Mesenchymal stem cell (in vitro differentiated cells and primary cell): ENCODE measurements around the gene LSMEM2.
A peak's percentile ranks its signal among the peaks of the same experiment; 100 is the strongest.

ENCODE experiments used
- DNase-seq: peaks from one replicate; pipeline ENCODE4 v3.0.0-alpha.2; 2013
- H2AFZ ChIP-seq: one replicate; pipeline ENCODE4 v1.6.1; 2013; ENCODE audit warnings: low read depth, mild to moderate bottlenecking, control low read depth, inconsistent platforms, low read length, moderate library complexity
- H2AK5ac ChIP-seq: 2 replicates; pipeline ENCODE4 v1.6.1; 2013; ENCODE audit warnings: low read length, moderate library complexity, mild to moderate bottlenecking, inconsistent platforms; ENCODE audit not compliant: severe bottlenecking
- H2BK120ac ChIP-seq: one replicate; pipeline ENCODE4 v1.6.1; 2013; ENCODE audit warnings: low read depth, mild to moderate bottlenecking, inconsistent platforms, low read length, moderate library complexity
- H2BK12ac ChIP-seq, 2 experiments: one replicate each; pipeline ENCODE4 v1.6.1; 2013; ENCODE audit warnings: inconsistent platforms in 2 of 2, low read length in 2 of 2, mild to moderate bottlenecking in 2 of 2, moderate library complexity in 2 of 2, control low read depth in 1 of 2
- H2BK15ac ChIP-seq: one replicate; pipeline ENCODE4 v1.6.1; 2013; ENCODE audit warnings: mild to moderate bottlenecking, low read depth, inconsistent platforms; ENCODE audit not compliant: poor library complexity, severe bottlenecking
- H2BK5ac ChIP-seq: 2 replicates; pipeline ENCODE4 v1.6.1; 2013; ENCODE audit warnings: low read depth, mild to moderate bottlenecking, low read length, control low read depth, inconsistent platforms; ENCODE audit not compliant: poor library complexity, severe bottlenecking
- H3K14ac ChIP-seq, 2 experiments: one replicate each; pipeline ENCODE4 v1.6.1; 2013; ENCODE audit warnings: inconsistent platforms in 2 of 2, low read length in 2 of 2, control low read depth in 1 of 2, mild to moderate bottlenecking in 1 of 2, moderate library complexity in 1 of 2
- H3K18ac ChIP-seq, 2 experiments: one replicate each; pipeline ENCODE4 v1.6.1; 2013; ENCODE audit warnings: inconsistent platforms in 2 of 2, low read length in 2 of 2, control low read depth in 1 of 2, low read depth in 1 of 2, mild to moderate bottlenecking in 1 of 2
- H3K23ac ChIP-seq, 2 experiments: one replicate each; pipeline ENCODE4 v1.6.1; 2013; ENCODE audit warnings: inconsistent platforms in 2 of 2, low read length in 2 of 2, mild to moderate bottlenecking in 2 of 2, moderate library complexity in 2 of 2, control low read depth in 1 of 2
- H3K27ac ChIP-seq: 2 replicates; pipeline ENCODE4 v1.5.1; 2013; ENCODE audit warnings: mild to moderate bottlenecking, moderate library complexity, low read length, control low read depth, inconsistent platforms; ENCODE audit not compliant: poor library complexity, severe bottlenecking
- H3K27me3 ChIP-seq, 2 experiments: 2 replicates each; pipeline versions ENCODE4 v1.6.1 to v1.7.0; 2013; ENCODE audit warnings: low read length in 2 of 2, mild to moderate bottlenecking in 2 of 2, moderate library complexity in 2 of 2, control low read depth in 1 of 2, inconsistent platforms in 1 of 2; ENCODE audit not compliant: control insufficient read depth in 1 of 2, insufficient read depth in 1 of 2
- H3K36me3 ChIP-seq, 2 experiments: 2 replicates each; pipeline versions ENCODE4 v1.6.1 to v1.7.0; 2013; ENCODE audit warnings: low read length in 2 of 2, control low read depth in 1 of 2, inconsistent platforms in 1 of 2, low read depth in 1 of 2, mild to moderate bottlenecking in 1 of 2; ENCODE audit not compliant: insufficient read depth in 2 of 2, control insufficient read depth in 1 of 2
- H3K4ac ChIP-seq, 2 experiments: one replicate each; pipeline ENCODE4 v1.6.1; 2013; ENCODE audit warnings: inconsistent platforms in 2 of 2, low read length in 2 of 2, mild to moderate bottlenecking in 2 of 2, moderate library complexity in 2 of 2, control low read depth in 1 of 2, low read depth in 1 of 2
- H3K4me1 ChIP-seq: 2 replicates; pipeline ENCODE4 v1.6.1; 2013; ENCODE audit warnings: low read depth, low read length, control low read depth; ENCODE audit not compliant: control insufficient read depth, insufficient read depth
- H3K4me2 ChIP-seq: 2 replicates; pipeline ENCODE4 v1.6.1; 2013; ENCODE audit warnings: low read length, mild to moderate bottlenecking, inconsistent platforms; ENCODE audit not compliant: poor library complexity, severe bottlenecking
- H3K4me3 ChIP-seq, 2 experiments: 2 replicates each; pipeline versions ENCODE4 v1.5.1 to v1.7.0; 2013; ENCODE audit warnings: low read length in 2 of 2, mild to moderate bottlenecking in 2 of 2, control low read depth in 1 of 2, low read depth in 1 of 2; ENCODE audit not compliant: insufficient read depth in 1 of 2
- H3K79me1 ChIP-seq: replicated peaks from 2 replicates; pipeline ENCODE4 v1.6.1; 2013; ENCODE audit warnings: mild to moderate bottlenecking, control low read depth, low read length, inconsistent platforms; ENCODE audit not compliant: poor library complexity, severe bottlenecking
- H3K9ac ChIP-seq: 2 replicates; pipeline ENCODE4 v1.7.0; 2013; ENCODE audit warnings: mild to moderate bottlenecking, low read length, moderate library complexity
- H3K9me3 ChIP-seq: 2 replicates; pipeline ENCODE4 v1.7.0; 2013; ENCODE audit warnings: mild to moderate bottlenecking, low read length; ENCODE audit not compliant: control insufficient read depth
- H4K8ac ChIP-seq: one replicate; pipeline ENCODE4 v1.6.1; 2013; ENCODE audit warnings: inconsistent platforms, mild to moderate bottlenecking, low read length, moderate library complexity
- H4K91ac ChIP-seq: one replicate; pipeline ENCODE4 v1.6.1; 2013; ENCODE audit warnings: mild to moderate bottlenecking, low read length, inconsistent platforms
- WGBS: methylation state at CpG from one replicate; pipeline ENCODE4 v1.1.7; 2013; ENCODE audit warnings: mixed read lengths; 5-methylcytosine and 5-hydroxymethylcytosine counted together

The LSMEM2 gene

GRCh38 chr3:50330330-50330729 is 51.4 kb downstream of the LSMEM2 start:
- H3K27ac ChIP-seq, result no peak overlapping the region
- H3K18ac ChIP-seq, result no peak overlapping the region
- peaks cover 26% of the 10 kb centered on the region for H3K79me1 ChIP-seq
- H3K9ac ChIP-seq, result no peak overlapping the region
- no peaks in the 10 kb centered on the region for H3K9me3 ChIP-seq
- no peak overlapping the region for H2AFZ ChIP-seq
- H3K4me2 ChIP-seq, result no peak overlapping the region
- DNase-seq, result no peak
- H2BK5ac ChIP-seq, result no peak overlapping the region
- no peak overlapping the region for H4K91ac ChIP-seq
- H3K23ac ChIP-seq, result no peak overlapping the region
- H3K36me3 ChIP-seq, result peaks cover 43 to 55% of the 10 kb centered on the region in 2 experiments
- H2BK12ac ChIP-seq, result no peak overlapping the region
- H4K8ac ChIP-seq, result no peak overlapping the region
- H3K27me3 ChIP-seq, result no peaks in the 10 kb centered on the region
- peaks cover 19% of the 10 kb centered on the region for H3K4me1 ChIP-seq
- no peak overlapping the region for H2AK5ac ChIP-seq
- no peak overlapping the region for H2BK120ac ChIP-seq
- 98% methylated on average over 10 of the region's 10 CpGs for WGBS
- H2BK15ac ChIP-seq, result no peak overlapping the region
- no peak overlapping the region for H3K14ac ChIP-seq
- H3K4me3 ChIP-seq, result no peak overlapping the region
- no peak overlapping the region for H3K4ac ChIP-seq

DNA sequence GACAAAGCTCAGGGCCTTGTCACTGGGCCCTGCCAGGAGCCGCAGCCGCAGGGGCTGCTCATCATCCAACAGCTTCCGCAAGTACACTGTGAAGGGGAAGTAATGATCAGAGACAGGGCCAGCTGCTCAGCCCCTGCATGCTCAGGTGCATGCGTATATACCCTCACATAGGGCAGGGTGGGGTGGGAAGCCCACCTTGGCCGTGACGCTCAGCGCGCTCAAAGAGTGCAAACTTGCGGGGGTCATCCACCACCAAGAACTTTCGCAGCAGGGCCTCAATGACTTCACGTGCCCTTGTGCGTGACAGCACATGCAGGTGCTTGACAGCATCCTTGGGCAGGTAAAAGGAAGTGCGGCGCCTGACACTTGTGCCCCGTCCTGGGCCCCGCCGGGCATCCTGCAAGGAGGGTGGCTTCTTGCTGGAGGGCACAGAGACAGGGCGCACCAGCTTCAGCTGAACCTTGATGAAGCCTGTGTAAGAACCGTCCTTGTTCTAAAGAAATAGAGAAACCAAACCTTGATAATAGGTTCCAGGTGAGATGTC is 52.5 kb downstream of the LSMEM2 start:
- no peak overlapping the region for H3K4me2 ChIP-seq
- no peak overlapping the region for H2BK120ac ChIP-seq
- no peak overlapping the region for H3K9ac ChIP-seq
- no peaks in the 10 kb centered on the region for H3K27me3 ChIP-seq
- no peak overlapping the region for H4K8ac ChIP-seq
- no peak overlapping the region for H3K18ac ChIP-seq
- H2AFZ ChIP-seq, result no peak overlapping the region
- no peak overlapping the region for H3K4ac ChIP-seq
- H2AK5ac ChIP-seq, result no peak overlapping the region
- no peak overlapping the region for H2BK15ac ChIP-seq
- DNase-seq, result no peak
- WGBS, result 96% methylated on average over 19 of the region's 19 CpGs
- H2BK5ac ChIP-seq, result no peak overlapping the region
- H2BK12ac ChIP-seq, result no peak overlapping the region
- no peak overlapping the region for H3K23ac ChIP-seq
- H3K79me1 ChIP-seq, result peaks cover 24% of the 10 kb centered on the region
- H3K14ac ChIP-seq, result no peak overlapping the region
- no peak overlapping the region for H3K27ac ChIP-seq
- peaks cover 33 to 44% of the 10 kb centered on the region in 2 experiments for H3K36me3 ChIP-seq
- no peak overlapping the region for H3K4me3 ChIP-seq
- peak overlapping the region; percentile 21 for H4K91ac ChIP-seq
- H3K4me1 ChIP-seq, result peaks cover 26% of the 10 kb centered on the region
- no peaks in the 10 kb centered on the region for H3K9me3 ChIP-seq

DNA sequence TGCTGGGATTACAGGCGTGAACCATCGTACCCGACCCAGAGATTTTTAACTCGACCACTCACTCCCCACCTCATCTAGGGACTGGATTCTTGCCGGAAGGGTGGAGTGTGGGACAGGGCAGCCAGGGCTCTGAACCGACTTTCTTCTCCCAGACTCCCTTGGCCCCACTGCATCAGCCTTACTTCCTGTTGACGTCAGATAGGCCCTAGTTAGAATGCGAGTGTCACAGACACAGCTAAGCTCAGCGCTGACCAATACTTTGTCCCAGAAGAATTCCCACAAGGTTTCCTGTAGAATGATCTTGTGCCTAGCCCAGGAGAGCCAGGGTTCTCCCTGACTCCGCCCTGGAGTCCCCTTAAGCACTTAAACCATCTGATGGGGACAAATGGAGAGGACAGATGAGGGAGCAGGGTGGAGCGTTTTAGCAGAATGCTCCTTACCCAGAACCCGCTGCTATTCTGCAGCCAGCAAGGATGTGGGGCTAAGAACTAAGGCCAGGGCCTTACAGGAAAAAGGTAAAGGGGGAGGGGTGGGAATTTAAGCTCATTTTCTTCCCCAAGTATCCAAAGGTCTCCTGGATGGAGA is 54.9 kb downstream of the LSMEM2 start:
- no peak overlapping the region for H3K23ac ChIP-seq
- peaks cover 26% of the 10 kb centered on the region for H3K4me1 ChIP-seq
- peak overlapping the region in 1 of 2 experiments; percentile 8 for H3K4ac ChIP-seq
- no peak overlapping the region for H3K14ac ChIP-seq
- peak; percentile 86 for DNase-seq
- no peak overlapping the region for H2AFZ ChIP-seq
- no peak overlapping the region for H2BK120ac ChIP-seq
- H3K27me3 ChIP-seq, result no peaks in the 10 kb centered on the region
- 71% methylated on average over 12 of the region's 12 CpGs for WGBS
- H3K9ac ChIP-seq, result peak overlapping the region; percentile 97
- H2BK12ac ChIP-seq, result no peak overlapping the region
- H4K8ac ChIP-seq, result peak overlapping the region; percentile 29
- H3K79me1 ChIP-seq, result peaks cover 24% of the 10 kb centered on the region
- no peak overlapping the region for H3K4me2 ChIP-seq
- no peak overlapping the region for H3K18ac ChIP-seq
- no peak overlapping the region for H3K27ac ChIP-seq
- no peaks in the 10 kb centered on the region for H3K9me3 ChIP-seq
- peaks cover 33 to 41% of the 10 kb centered on the region in 2 experiments for H3K36me3 ChIP-seq
- H3K4me3 ChIP-seq, result peak overlapping the region in 1 of 2 experiments; percentile 40
- no peak overlapping the region for H4K91ac ChIP-seq
- H2BK5ac ChIP-seq, result no peak overlapping the region
- H2AK5ac ChIP-seq, result no peak overlapping the region
- no peak overlapping the region for H2BK15ac ChIP-seq

DNA sequence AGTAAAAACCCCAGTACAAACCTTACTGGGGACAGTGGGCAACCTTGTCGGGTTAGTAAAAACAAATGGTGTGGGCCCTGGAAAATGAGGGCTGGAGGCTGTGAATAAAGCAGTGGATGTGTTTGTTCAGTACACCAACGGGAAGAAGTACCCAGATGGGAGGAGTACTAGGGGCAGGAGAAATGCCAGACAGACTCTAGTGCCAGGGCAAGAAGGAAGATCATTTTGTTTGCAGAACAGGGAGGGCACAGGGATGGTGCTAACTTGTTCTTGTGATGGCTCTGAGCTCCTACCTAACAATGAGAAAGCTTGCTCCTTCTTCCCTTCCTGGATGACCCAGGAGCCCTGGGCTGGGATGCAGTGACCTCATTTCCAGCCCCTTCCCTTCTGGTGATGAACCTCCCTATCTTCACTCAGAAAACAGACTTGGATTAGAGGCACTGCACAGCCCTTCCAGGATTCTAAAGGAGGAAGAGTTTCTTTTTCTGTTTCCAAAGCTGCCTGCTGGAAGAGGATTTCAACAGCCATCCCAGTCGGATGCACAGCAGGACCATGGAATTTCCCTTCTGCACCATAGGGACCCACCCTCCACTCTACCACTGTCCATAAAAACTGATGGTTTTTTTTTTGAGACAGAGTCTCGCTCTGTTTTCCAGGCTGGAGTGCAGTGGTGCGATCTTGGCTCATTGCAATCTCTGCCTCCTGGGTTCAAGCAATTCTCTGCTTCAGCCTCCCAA is 55.6 kb downstream of the LSMEM2 start:
- Histone ChIP-seq H2BK12ac (no peak overlapping the region), H3K14ac (no peak overlapping the region), H3K79me1 (peaks cover 25% of the 10 kb centered on the region), H3K4ac (peak overlapping the region in 1 of 2 experiments; percentile 40), H3K4me1 (peaks cover 26% of the 10 kb centered on the region), H3K18ac (no peak overlapping the region), H2AFZ (no peak overlapping the region), H3K27me3 (no peaks in the 10 kb centered on the region), H3K9me3 (no peaks in the 10 kb centered on the region), H3K36me3 (peaks cover 29 to 35% of the 10 kb centered on the region in 2 experiments), H3K23ac (no peak overlapping the region), H4K91ac (no peak overlapping the region), H3K9ac (peak overlapping the region; percentile 97), H3K4me2 (no peak overlapping the region), H2AK5ac (no peak overlapping the region), H2BK15ac (no peak overlapping the region), H2BK120ac (no peak overlapping the region), H2BK5ac (no peak overlapping the region), H3K4me3 (peak overlapping the region in 1 of 2 experiments; percentile 40), H3K27ac (no peak overlapping the region), H4K8ac (no peak overlapping the region)
- 85% methylated on average over 5 of the region's 5 CpGs for WGBS
- peak; percentile 68 for DNase-seq
